Fibroblast of mammary gland (primary cell): ENCODE measurements around the gene OR51Q1.

Experiments used
- DNase-seq: peaks from one replicate; pipeline ENCODE4 v3.0.0-alpha.2; 2010; ENCODE audit warnings: low read depth
- H3K4me3 ChIP-seq: 2 replicates; pipeline ENCODE4 v1.5.1; 2011; ENCODE audit warnings: low read depth, mild to moderate bottlenecking, low read length, moderate library complexity; ENCODE audit not compliant: control insufficient read depth
- TF ChIP-seq, protein P1 (sequence below): conservative IDR thresholded peaks from 2 replicates; pipeline ENCODE4 v1.5.1; 2011; ENCODE audit warnings: low read depth, low read length, inconsistent platforms; ENCODE audit not compliant: control insufficient read depth, insufficient read depth

Gene OR51Q1

DNA sequence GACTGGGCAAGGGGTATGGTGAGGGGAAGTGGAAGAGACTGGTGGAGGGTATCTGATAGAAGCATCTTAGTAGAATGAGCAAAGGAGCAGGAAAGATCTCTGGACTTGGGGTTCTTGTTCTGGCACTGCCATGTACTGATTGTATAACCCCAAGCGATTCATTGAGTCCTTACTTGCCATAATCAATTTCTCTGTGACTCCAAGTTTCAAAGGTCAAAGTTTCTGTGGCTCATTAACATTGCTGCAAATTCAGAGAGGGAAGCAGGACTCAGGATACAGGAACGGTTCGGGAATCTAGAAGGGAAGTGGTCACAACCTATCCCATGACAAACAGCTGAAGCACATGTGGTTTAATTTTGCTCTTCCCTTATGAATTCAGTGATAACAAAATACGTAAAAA is 27.5 kb downstream of the OR51Q1 start:
- no peak for DNase-seq
- no peak overlapping the region for H3K4me3 ChIP-seq
- TF ChIP-seq, protein P1, sequence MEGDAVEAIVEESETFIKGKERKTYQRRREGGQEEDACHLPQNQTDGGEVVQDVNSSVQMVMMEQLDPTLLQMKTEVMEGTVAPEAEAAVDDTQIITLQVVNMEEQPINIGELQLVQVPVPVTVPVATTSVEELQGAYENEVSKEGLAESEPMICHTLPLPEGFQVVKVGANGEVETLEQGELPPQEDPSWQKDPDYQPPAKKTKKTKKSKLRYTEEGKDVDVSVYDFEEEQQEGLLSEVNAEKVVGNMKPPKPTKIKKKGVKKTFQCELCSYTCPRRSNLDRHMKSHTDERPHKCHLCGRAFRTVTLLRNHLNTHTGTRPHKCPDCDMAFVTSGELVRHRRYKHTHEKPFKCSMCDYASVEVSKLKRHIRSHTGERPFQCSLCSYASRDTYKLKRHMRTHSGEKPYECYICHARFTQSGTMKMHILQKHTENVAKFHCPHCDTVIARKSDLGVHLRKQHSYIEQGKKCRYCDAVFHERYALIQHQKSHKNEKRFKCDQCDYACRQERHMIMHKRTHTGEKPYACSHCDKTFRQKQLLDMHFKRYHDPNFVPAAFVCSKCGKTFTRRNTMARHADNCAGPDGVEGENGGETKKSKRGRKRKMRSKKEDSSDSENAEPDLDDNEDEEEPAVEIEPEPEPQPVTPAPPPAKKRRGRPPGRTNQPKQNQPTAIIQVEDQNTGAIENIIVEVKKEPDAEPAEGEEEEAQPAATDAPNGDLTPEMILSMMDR, result no peak

DNA sequence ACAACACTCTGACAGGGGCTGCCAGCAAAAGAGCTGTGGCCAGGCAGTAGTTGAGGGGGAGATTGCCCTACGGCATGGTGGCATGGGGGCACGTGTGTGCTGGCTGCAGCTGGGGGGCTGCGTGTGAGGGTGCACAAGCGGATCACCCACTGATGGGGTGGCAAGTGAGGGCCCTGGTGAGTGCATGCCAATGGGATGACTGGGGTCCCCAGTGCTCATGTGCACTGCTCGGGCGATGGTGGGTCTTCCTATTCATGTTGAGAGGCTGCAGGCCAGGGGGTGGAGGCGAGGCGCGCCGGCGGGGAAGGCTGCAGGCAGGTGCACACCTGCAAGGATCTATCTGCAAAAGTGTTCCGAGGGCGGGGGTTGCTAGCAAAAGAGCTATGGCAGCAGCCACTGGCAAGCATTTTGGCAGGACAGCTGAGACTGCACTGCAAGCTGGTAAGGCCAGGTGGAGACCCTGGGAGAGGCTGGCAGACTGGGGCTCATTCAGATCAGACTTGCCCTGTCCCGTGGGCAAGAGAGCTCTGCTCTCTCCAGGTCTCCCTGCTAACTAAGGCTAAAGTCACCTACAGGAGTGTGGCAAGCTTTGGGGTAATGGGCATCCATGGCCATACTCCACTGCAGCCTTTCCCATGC is 39.2 kb downstream of the OR51Q1 start:
- no peak overlapping the region for H3K4me3 ChIP-seq
- TF ChIP-seq, protein P1, result no peak
- no peak for DNase-seq

- TF ChIP-seq, protein P1, result no peak
- no peak overlapping the region for H3K4me3 ChIP-seq
- DNase-seq, result no peak
Measured at GRCh38 chr11:5467527-5467926, 45.6 kb downstream of the OR51Q1 start.
